Caco-2 (cell line): Measurements from ENCODE around the gene RIMS3. TPM values are rescaled to one million over a fixed set of nuclear protein-coding genes. Genes with fewer than 3 reads are reported as not detected.

Source experiments
- BruUV-seq: library from RNA; stranded (reverse); fragments of 400-500 nt; replicated peaks from 2 replicates; lab custom pipeline; 2021; lab: Mats Ljungman, UMichigan
- CTCF ChIA-PET: fragments of 300-600 bp; sonication (Branson Sonifier 250); formaldehyde crosslinking; loops from one replicate; lab custom pipeline; 2022; ENCODE audit warnings: antibody characterized with exemption; lab: Charles Lee
- POLR2A ChIA-PET: fragments of 300-600 bp; sonication (Branson Sonifier 250); formaldehyde crosslinking; loops from one replicate; lab custom pipeline; 2022; ENCODE audit warnings: antibody characterized with exemption; lab: Charles Lee
- DNase-seq, 2 experiments: peaks; one replicate each; pipeline versions ENCODE4 v3.0.0 to v3.0.0-alpha.2; 2020 to 2022
- H3K27me3 ChIP-seq: replicated peaks from 2 replicates; pipeline ENCODE4 v1.6.0; 2011; ENCODE audit warnings: low read length; ENCODE audit not compliant: control insufficient read depth, insufficient read depth
- H3K36me3 ChIP-seq: 2 replicates; pipeline ENCODE4 v1.5.1; 2011; ENCODE audit warnings: low read length; ENCODE audit not compliant: control insufficient read depth, insufficient read depth
- H3K4me1 ChIP-seq: fragments of 250-450 bp; sonication (Bioruptor Pico); 2 replicates; pipeline ENCODE4 v1.5.1; 2020; ENCODE audit warnings: mild to moderate bottlenecking
- H3K4me3 ChIP-seq: 2 replicates; pipeline ENCODE4 v1.5.1; 2011; ENCODE audit warnings: low read depth, mild to moderate bottlenecking, control low read depth, low read length
- H3K9me3 ChIP-seq: fragments of 250-450 bp; sonication (Bioruptor Pico); 2 replicates; pipeline ENCODE4 v1.5.1; 2020; ENCODE audit warnings: mild to moderate bottlenecking, moderate library complexity
- H3K27ac Mint-ChIP-seq: one replicate; pipeline ENCODE4 v1.8.0; 2022; ENCODE audit warnings: mixed read lengths; ENCODE audit not compliant: unreplicated experiment
- H3K27me3 Mint-ChIP-seq: one replicate; pipeline ENCODE4 v1.8.0; 2022; ENCODE audit warnings: mixed read lengths; ENCODE audit not compliant: insufficient read depth, unreplicated experiment
- H3K36me3 Mint-ChIP-seq: one replicate; pipeline ENCODE4 v1.8.0; 2022; ENCODE audit warnings: mild to moderate bottlenecking, mixed read lengths; ENCODE audit not compliant: insufficient read depth, unreplicated experiment
- H3K4me1 Mint-ChIP-seq: one replicate; pipeline ENCODE4 v1.8.0; 2022; ENCODE audit warnings: low read depth, mixed read lengths; ENCODE audit not compliant: unreplicated experiment
- H3K4me3 Mint-ChIP-seq: one replicate; pipeline ENCODE4 v1.8.0; 2022; ENCODE audit warnings: mild to moderate bottlenecking, moderate library complexity, mixed read lengths; ENCODE audit not compliant: unreplicated experiment
- H3K9me3 Mint-ChIP-seq: one replicate; pipeline ENCODE4 v1.8.0; 2022; ENCODE audit warnings: mixed read lengths; ENCODE audit not compliant: unreplicated experiment
- intact Hi-C: fragments of 100-400 bp; cut with micrococcal nuclease; formaldehyde crosslinking; loops from one replicate; pipeline ENCODE4 v1.10.0; 2022; ENCODE audit not compliant: unreplicated experiment
- total RNA-seq: library from RNA; stranded (reverse); gene quantifications from 2 replicates; pipeline ENCODE4 v1.2.3, GENCODE V29; 2022
- TF ChIP-seq, protein P1 (sequence below), 2 experiments: fragments of 200-600 bp in 1 of 2; IDR thresholded peaks; 1 replicate in 1 of 2; 2 replicates in 1 of 2; pipeline versions ENCODE4 v1.5.1 to v1.8.0; 2011 to 2022; ENCODE audit warnings: antibody characterized with exemption in 1 of 2, control low read depth in 1 of 2, inconsistent platforms in 1 of 2, low read depth in 1 of 2, low read length in 1 of 2, mild to moderate bottlenecking in 1 of 2, moderate library complexity in 1 of 2; ENCODE audit not compliant: insufficient read depth in 1 of 2, severe bottlenecking in 1 of 2, unreplicated experiment in 1 of 2

The RIMS3 gene
- total RNA-seq, 1 experiment from 2014 or later: 3.1 TPM

DNA sequence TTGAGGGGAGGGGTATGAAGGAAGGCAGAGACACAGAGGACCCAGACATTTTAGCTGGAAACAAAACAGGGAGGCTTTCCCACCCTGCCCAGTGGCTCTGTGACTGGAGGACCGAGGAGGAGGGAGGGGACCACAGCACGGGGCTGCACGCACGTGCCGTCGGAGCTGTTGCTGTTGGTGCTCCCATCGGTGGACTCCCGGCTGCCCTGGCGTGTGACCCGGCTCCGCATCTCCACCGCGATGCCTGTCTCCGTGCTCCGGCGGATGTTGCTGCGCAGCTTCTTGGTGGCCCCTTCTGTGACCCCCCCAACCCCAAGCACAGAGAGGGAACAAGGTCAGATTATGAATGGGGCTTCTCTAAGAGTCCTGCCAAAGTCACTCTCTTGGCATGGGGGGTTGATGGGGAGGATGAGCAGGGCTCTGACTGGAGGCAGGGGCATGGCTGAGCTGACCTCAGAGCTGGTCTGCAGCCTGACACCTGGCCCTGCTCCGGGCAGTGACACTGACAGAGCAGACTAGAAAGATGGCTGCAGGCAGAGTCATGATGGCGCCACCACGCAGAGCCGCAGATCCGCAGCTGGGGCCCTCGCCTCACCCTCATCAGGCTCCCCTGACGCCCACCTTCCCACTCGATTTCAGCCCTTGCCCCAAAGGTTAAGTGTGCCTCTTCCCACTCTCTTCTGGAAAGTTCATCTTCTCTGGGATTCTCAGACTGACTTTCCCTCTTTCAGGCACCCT, 29.6 kb downstream of the RIMS3 start:
- intact Hi-C loops: no loop called here
- TF ChIP-seq, protein P1, sequence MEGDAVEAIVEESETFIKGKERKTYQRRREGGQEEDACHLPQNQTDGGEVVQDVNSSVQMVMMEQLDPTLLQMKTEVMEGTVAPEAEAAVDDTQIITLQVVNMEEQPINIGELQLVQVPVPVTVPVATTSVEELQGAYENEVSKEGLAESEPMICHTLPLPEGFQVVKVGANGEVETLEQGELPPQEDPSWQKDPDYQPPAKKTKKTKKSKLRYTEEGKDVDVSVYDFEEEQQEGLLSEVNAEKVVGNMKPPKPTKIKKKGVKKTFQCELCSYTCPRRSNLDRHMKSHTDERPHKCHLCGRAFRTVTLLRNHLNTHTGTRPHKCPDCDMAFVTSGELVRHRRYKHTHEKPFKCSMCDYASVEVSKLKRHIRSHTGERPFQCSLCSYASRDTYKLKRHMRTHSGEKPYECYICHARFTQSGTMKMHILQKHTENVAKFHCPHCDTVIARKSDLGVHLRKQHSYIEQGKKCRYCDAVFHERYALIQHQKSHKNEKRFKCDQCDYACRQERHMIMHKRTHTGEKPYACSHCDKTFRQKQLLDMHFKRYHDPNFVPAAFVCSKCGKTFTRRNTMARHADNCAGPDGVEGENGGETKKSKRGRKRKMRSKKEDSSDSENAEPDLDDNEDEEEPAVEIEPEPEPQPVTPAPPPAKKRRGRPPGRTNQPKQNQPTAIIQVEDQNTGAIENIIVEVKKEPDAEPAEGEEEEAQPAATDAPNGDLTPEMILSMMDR (IDR thresholded peaks at IDR 0.05; ENCODE audit: insufficient read depth in 1 of 2, low read depth in 1 of 2, low read length in 1 of 2, severe bottlenecking in 1 of 2, unreplicated experiment in 1 of 2): no peak
- Mint-ChIP-seq H3K27me3 (no peaks in the 10 kb centered on the region), H3K4me3 (no peak overlapping the region), H3K9me3 (no peaks in the 10 kb centered on the region), H3K4me1 (no peaks in the 10 kb centered on the region), H3K27ac (no peak overlapping the region), H3K36me3 (no peaks in the 10 kb centered on the region)
- CTCF ChIA-PET: no interaction called here
- no peaks in the 10 kb centered on the region for H3K27me3 ChIP-seq
- POLR2A ChIA-PET: no interaction called here
- no peaks in the 10 kb centered on the region for H3K4me1 ChIP-seq
- H3K36me3 ChIP-seq: no peaks in the 10 kb centered on the region
- no peak overlapping the region for H3K4me3 ChIP-seq
- no peaks in the 10 kb centered on the region for H3K9me3 ChIP-seq
- no peak for DNase-seq
- no TSS peak for BruUV-seq

GRCh38 chr1:40634901-40635655, 30.4 kb downstream of the RIMS3 start:
- Histone ChIP-seq H3K9me3 (no peaks in the 10 kb centered on the region), H3K4me1 (no peaks in the 10 kb centered on the region), H3K4me3 (no peak overlapping the region), H3K27me3 (no peaks in the 10 kb centered on the region), H3K36me3 (no peaks in the 10 kb centered on the region)
- H3K9me3 Mint-ChIP-seq: no peaks in the 10 kb centered on the region
- no peaks in the 10 kb centered on the region for H3K36me3 Mint-ChIP-seq
- no peak overlapping the region for H3K27ac Mint-ChIP-seq
- DNase-seq: no peak
- no peak overlapping the region for H3K4me3 Mint-ChIP-seq
- no peaks in the 10 kb centered on the region for H3K4me1 Mint-ChIP-seq
- no TSS peak for BruUV-seq
- H3K27me3 Mint-ChIP-seq: no peaks in the 10 kb centered on the region
- ChIA-PET POLR2A (no interaction called here), CTCF (no interaction called here)
- TF ChIP-seq, protein P1 (IDR thresholded peaks at IDR 0.05; ENCODE audit: insufficient read depth in 1 of 2, low read depth in 1 of 2, low read length in 1 of 2, severe bottlenecking in 1 of 2, unreplicated experiment in 1 of 2): no peak
- intact Hi-C loops: loop anchor here (5.0 kb wide), 1 partner anchor 32 kb away; the partner anchor contains the start of gene RIMS3

DNA sequence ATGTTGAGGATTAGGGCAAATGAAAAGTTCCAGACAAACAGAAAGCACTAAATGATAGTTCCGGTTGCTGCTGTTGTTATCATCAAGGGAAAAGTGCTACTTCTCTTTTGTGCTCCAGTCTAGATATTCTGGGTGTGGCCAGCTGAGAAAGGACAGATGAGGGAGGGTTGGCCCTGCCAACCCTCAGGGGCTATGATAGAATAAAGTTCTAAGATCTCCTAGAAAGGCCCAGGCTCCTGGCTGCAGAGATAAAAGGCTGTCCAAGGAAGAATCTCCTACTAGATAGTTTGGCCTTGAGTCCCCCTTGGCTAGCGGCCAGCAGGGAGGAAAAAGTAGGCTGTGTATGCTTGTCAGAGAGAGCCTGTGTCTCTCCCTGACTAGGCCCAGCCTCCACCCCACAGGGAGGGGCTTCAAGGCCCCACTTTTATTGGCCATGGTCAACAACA, 31.5 kb downstream of the RIMS3 start:
- intact Hi-C loops: loop anchor here (5.0 kb wide), 1 partner anchor 33 kb away; the partner anchor contains the start of gene RIMS3
- H3K4me1 ChIP-seq: no peaks in the 10 kb centered on the region
- Mint-ChIP-seq H3K27ac (no peak overlapping the region), H3K27me3 (no peaks in the 10 kb centered on the region), H3K9me3 (no peaks in the 10 kb centered on the region), H3K36me3 (no peaks in the 10 kb centered on the region), H3K4me1 (no peaks in the 10 kb centered on the region), H3K4me3 (no peak overlapping the region)
- DNase-seq: no peak
- ChIA-PET CTCF (no interaction called here), POLR2A (no interaction called here)
- BruUV-seq: no TSS peak
- no peaks in the 10 kb centered on the region for H3K9me3 ChIP-seq
- TF ChIP-seq, protein P1 (IDR thresholded peaks at IDR 0.05; ENCODE audit: insufficient read depth in 1 of 2, low read depth in 1 of 2, low read length in 1 of 2, severe bottlenecking in 1 of 2, unreplicated experiment in 1 of 2): no peak
- H3K27me3 ChIP-seq: no peaks in the 10 kb centered on the region
- H3K36me3 ChIP-seq: no peaks in the 10 kb centered on the region
- H3K4me3 ChIP-seq: no peak overlapping the region
